Testis (tissue), 3 donors: ENCODE data around the gene DAP. TPM values are rescaled to one million over a fixed set of nuclear protein-coding genes. Genes with fewer than 3 reads are reported as not detected.

Experiments
- DNase-seq: peaks from one replicate; pipeline ENCODE4 v3.0.0-alpha.2; 2019
- H3K27ac ChIP-seq, 2 donors: fragments of 200-600 bp; sonication (generic); one replicate each; pipeline ENCODE4 v1.5.1; 2019
- H3K27me3 ChIP-seq: fragments of 200-600 bp; sonication (generic); one replicate; pipeline ENCODE4 v1.5.1; 2019
- H3K36me3 ChIP-seq: fragments of 200-600 bp; sonication (generic); one replicate; pipeline ENCODE4 v1.5.1; 2017; ENCODE audit warnings: low read depth; ENCODE audit errors: missing control alignments
- H3K4me1 ChIP-seq: fragments of 200-600 bp; sonication (generic); one replicate; pipeline ENCODE4 v1.5.1; 2019
- H3K4me3 ChIP-seq, 2 donors: fragments of 200-600 bp; sonication (generic); one replicate each; pipeline ENCODE4 v1.5.1; 2017 to 2019
- H3K9me3 ChIP-seq: fragments of 200-600 bp; sonication (generic); one replicate; pipeline ENCODE4 v1.5.1; 2017
- POLR2A ChIP-seq: fragments of 450-650 bp; IDR thresholded peaks from one replicate; pipeline ENCODE4 v1.6.1; 2017; ENCODE audit warnings: antibody characterized with exemption, mild to moderate bottlenecking, moderate library complexity
- WGBS, 2 donors: methylation state at CpG; one replicate each; pipeline ENCODE4 v1.1.5; 2018; 5-methylcytosine and 5-hydroxymethylcytosine counted together
- intact Hi-C: fragments of 100-400 bp; cut with DNase I; formaldehyde crosslinking; loops from one replicate; pipeline ENCODE4 v1.15.1; 2023; ENCODE audit warnings: low total_unique reads
- polyA plus RNA-seq: library from polyadenylated mRNA; stranded (reverse); fragments of 350-450 nt; fragmentation: Illumina TruSeq; extraction: RNeasy Lipid Tissue Mini Kit (QIAGEN cat#74804); gene quantifications from one replicate; pipeline ENCODE4 v1.2.3, GENCODE V29; 2014; ENCODE audit warnings: low read depth, low replicate concordance; ENCODE audit not compliant: insufficient read depth
- total RNA-seq, 2 donors: library from RNA; depleted of rRNA; stranded (reverse); fragments of >200 nt; gene quantifications; one replicate each; pipeline ENCODE4 v1.2.3, GENCODE V29; 2016
- TF ChIP-seq, protein P1 (sequence below), 3 experiments: fragments of 450-650 bp in 2 of 3; fragments of 200-600 bp in 1 of 3; sonication (generic) in 1 of 3; IDR thresholded peaks; one replicate each; pipeline ENCODE4 v1.5.1; 2016 to 2019; ENCODE audit warnings: antibody characterized with exemption in 3 of 3, mild to moderate bottlenecking in 2 of 3, moderate library complexity in 1 of 3

Gene DAP
- total and polyA plus RNA-seq, 3 donors from 2014 or later, result 46.3 to 92.2 (median 48.1) TPM

DNA sequence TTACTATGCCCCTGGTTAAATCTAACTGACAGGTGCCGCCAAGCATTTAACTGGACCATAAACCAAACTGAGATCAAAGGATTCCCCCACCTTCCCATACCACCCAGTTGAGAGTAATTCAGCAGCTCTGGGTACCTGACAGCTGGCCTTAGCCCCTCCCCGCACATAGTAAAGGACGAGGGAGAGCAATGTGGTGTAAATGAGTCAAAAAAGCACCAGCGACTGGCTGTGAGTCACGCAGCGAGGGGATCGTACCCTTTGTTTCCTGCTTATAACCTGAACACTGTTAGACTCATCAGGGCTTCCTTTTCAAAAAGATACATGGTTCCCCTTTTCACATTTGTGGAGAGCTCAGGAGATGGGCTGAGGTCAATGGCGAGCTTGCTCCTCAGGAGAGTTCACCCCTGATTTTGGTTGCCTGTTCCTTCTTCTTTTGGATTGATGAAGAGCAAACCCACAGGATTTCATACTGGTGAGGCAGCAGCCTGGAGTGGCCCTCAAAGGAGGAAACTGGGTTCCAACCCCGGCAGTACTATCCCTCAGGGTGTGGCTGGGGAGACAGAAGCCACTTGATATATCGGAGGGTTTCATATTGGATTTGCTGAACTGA lies 125.7 kb downstream of the DAP start:
- H3K27me3 ChIP-seq, result no peaks in the 10 kb centered on the region
- H3K4me1 ChIP-seq, result no peaks in the 10 kb centered on the region
- intact Hi-C loops, result loop anchor here (10.0 kb wide), 1 partner anchor 351 kb away; no protein-coding TSS in a partner anchor
- no peaks in the 10 kb centered on the region for H3K9me3 ChIP-seq
- no peak overlapping the region for H3K4me3 ChIP-seq
- TF ChIP-seq, protein P1, sequence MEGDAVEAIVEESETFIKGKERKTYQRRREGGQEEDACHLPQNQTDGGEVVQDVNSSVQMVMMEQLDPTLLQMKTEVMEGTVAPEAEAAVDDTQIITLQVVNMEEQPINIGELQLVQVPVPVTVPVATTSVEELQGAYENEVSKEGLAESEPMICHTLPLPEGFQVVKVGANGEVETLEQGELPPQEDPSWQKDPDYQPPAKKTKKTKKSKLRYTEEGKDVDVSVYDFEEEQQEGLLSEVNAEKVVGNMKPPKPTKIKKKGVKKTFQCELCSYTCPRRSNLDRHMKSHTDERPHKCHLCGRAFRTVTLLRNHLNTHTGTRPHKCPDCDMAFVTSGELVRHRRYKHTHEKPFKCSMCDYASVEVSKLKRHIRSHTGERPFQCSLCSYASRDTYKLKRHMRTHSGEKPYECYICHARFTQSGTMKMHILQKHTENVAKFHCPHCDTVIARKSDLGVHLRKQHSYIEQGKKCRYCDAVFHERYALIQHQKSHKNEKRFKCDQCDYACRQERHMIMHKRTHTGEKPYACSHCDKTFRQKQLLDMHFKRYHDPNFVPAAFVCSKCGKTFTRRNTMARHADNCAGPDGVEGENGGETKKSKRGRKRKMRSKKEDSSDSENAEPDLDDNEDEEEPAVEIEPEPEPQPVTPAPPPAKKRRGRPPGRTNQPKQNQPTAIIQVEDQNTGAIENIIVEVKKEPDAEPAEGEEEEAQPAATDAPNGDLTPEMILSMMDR (IDR thresholded peaks at IDR 0.05), result no peak
- no peak for TF ChIP-seq POLR2A
- 33 to 49% methylated on average over 9 to 10 of the region's 10 CpGs for WGBS, 2 donors
- no peak for DNase-seq
- H3K27ac ChIP-seq, result no peak overlapping the region
- H3K36me3 ChIP-seq, result no peaks in the 10 kb centered on the region

DNA sequence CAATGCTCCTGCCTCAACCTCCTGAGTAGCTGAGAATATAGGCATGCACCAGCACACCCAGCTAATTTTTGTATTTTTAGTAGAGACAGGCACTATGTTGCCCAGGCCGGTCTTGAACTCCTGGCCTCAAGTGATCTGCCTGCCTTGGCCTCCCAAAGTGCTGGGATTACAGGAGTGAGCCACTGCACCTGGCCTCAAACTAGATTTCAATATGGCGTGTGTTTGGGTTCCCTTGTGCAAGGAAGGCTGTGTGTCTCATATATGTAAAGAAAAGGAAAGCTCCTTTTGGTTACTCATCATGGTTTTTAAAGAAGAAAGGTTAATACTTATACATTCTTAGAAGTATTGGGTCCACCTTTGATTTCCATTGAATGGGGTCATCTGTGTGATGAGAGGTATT lies 126.5 kb downstream of the DAP start:
- no peak for TF ChIP-seq POLR2A
- TF ChIP-seq, protein P1 (IDR thresholded peaks at IDR 0.05), result no peak
- Histone ChIP-seq H3K9me3 (no peaks in the 10 kb centered on the region), H3K27ac (no peak overlapping the region), H3K36me3 (no peaks in the 10 kb centered on the region), H3K4me3 (no peak overlapping the region), H3K4me1 (no peaks in the 10 kb centered on the region), H3K27me3 (no peaks in the 10 kb centered on the region)
- no peak for DNase-seq
- 96 to 100% methylated on average over 2 of the region's 2 CpGs for WGBS, 2 donors
- intact Hi-C loops, result loop anchor here (10.0 kb wide), 1 partner anchor 350 kb away; no protein-coding TSS in a partner anchor

DNA sequence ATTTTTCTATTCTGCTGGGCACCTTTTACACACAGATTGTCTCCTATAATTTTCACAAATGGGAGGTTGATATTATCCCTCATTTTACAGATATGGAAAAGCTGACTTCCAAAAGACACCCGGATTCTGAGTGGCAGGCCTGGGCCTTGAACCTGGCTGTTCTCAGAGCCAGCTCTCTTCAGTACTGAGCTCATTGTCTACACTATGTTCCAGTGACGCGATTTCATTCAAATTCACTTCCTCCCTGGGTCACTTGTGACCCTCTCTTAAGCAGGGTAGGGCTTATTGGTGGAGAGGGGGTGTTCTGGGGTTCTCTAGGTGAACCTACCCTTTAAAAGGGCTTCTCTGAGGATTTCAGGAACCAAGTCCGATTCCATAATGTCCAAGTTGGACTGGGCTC lies 127.0 kb downstream of the DAP start:
- Histone ChIP-seq H3K27me3 (no peaks in the 10 kb centered on the region), H3K27ac (no peak overlapping the region), H3K4me3 (no peak overlapping the region), H3K9me3 (no peaks in the 10 kb centered on the region), H3K4me1 (no peaks in the 10 kb centered on the region), H3K36me3 (no peaks in the 10 kb centered on the region)
- WGBS, 2 donors, result 85 to 88% methylated on average over 4 of the region's 4 CpGs
- DNase-seq, result no peak
- no peak for TF ChIP-seq POLR2A
- TF ChIP-seq, protein P1 (IDR thresholded peaks at IDR 0.05), result no peak
- intact Hi-C loops, result loop anchor here (10.0 kb wide), 1 partner anchor 349 kb away; no protein-coding TSS in a partner anchor

- WGBS, 2 donors, result 82 to 83% methylated on average over 28 of the region's 28 CpGs
- no peaks in the 10 kb centered on the region for H3K27me3 ChIP-seq
- intact Hi-C loops, result loop anchor here (10.0 kb wide), 1 partner anchor 349 kb away; no protein-coding TSS in a partner anchor
Measured at GRCh38 chr5:10633271-10634049, 127.6 kb downstream of the DAP start.

More at GRCh38 chr5:10633271-10634049, 127.6 kb downstream of the DAP start:
- no peak for TF ChIP-seq POLR2A
- TF ChIP-seq, protein P1 (IDR thresholded peaks at IDR 0.05), result no peak
- no peak for DNase-seq
- no peaks in the 10 kb centered on the region for H3K4me1 ChIP-seq
- H3K4me3 ChIP-seq, result no peak overlapping the region
- no peaks in the 10 kb centered on the region for H3K36me3 ChIP-seq
- H3K27ac ChIP-seq, result no peak overlapping the region
- H3K9me3 ChIP-seq, result no peaks in the 10 kb centered on the region
